RWPE1 (cell line): ENCODE data around the gene LRIG1.

ENCODE experiments used
- CTCF ChIA-PET: fragments of 350-600 bp; sonication (Branson Sonifier 250); formaldehyde crosslinking; extraction: SDS; loops from one replicate; lab custom pipeline; 2021; lab: Yijun Ruan, JAX
- POLR2A ChIA-PET: fragments of 400-600 bp; formaldehyde crosslinking; extraction: SDS; loops from one replicate; lab custom pipeline; 2020; ENCODE audit warnings: antibody characterized with exemption; ENCODE audit not compliant: low non-redundant PET; lab: Yijun Ruan, JAX
- DNase-seq: peaks from one replicate; pipeline ENCODE4 v3.0.0; 2012; ENCODE audit warnings: low spot score
- H3K27ac ChIP-seq: fragments of 450-650 bp; 2 replicates; pipeline ENCODE4 v1.5.1; 2017
- TF ChIP-seq, protein P1 (sequence below): fragments of 450-650 bp; conservative IDR thresholded peaks from 2 replicates; pipeline ENCODE4 v1.5.1; 2017; ENCODE audit warnings: low read depth, mild to moderate bottlenecking

The LRIG1 gene

DNA sequence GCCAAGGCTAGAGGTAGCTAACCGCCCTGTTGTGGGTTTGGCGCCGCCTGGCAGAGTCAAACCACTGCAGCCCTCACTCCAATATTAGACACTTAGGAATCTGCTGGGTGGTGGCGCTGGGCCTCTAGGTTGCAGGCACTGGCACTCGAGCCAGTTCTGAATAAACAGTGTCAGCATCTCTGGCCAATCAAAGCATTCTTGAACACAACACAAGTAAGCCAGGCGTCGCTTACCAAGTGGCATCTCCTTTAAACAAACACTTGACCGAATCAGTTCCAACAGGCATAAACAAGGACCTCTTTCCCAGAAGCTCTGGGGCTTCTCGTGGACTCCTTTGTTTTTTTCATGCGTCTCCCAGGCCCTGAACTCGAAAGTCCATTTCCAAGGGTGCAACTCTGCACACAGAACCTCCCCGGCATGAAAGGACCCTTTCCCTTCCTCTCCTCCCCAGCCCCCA is 82.3 kb downstream of the LRIG1 start:
- H3K27ac ChIP-seq, result no peak overlapping the region; the same call in 1 of the 2 replicates
- DNase-seq, result no peak
- ChIA-PET CTCF (no interaction called here), POLR2A (no interaction called here)
- TF ChIP-seq, protein P1, sequence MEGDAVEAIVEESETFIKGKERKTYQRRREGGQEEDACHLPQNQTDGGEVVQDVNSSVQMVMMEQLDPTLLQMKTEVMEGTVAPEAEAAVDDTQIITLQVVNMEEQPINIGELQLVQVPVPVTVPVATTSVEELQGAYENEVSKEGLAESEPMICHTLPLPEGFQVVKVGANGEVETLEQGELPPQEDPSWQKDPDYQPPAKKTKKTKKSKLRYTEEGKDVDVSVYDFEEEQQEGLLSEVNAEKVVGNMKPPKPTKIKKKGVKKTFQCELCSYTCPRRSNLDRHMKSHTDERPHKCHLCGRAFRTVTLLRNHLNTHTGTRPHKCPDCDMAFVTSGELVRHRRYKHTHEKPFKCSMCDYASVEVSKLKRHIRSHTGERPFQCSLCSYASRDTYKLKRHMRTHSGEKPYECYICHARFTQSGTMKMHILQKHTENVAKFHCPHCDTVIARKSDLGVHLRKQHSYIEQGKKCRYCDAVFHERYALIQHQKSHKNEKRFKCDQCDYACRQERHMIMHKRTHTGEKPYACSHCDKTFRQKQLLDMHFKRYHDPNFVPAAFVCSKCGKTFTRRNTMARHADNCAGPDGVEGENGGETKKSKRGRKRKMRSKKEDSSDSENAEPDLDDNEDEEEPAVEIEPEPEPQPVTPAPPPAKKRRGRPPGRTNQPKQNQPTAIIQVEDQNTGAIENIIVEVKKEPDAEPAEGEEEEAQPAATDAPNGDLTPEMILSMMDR, result no peak

DNA sequence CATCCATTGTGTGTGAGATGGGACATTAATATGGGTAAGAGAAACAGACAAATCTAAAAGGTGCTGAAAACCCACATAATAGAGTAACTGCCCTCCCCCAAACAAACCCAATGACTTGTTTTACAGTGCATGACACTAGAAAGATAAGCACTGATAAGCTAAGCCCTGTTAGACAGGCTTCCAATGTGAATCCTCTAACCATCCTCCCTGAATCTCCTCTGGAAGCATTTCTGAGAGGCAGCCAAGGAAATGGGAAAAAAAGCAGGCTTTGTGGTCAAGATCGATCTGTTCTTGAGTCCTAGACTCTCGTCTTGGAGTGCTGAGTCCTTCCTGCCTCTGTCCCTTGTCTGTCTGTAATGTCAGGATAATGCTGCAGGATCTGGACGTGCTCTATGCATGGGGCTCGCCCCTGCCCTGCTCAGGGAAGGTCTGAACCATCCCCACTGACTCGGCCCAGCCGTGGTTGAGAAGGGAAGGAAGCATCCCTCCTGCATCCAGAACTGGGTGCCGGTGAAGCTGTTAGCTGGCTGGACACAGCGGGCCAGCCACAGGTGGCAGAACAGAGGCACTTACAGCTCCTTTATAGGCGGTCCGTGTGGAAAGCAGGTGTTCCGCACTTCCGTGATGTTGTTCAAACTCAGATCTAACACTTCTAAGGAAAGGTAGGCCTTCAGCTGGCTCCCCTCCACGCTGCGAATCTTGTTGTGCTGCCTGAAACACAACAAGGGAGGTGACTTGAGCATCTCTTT is 84.1 kb downstream of the LRIG1 start:
- POLR2A ChIA-PET, result no interaction called here
- TF ChIP-seq, protein P1, result no peak
- CTCF ChIA-PET, result interaction anchor here (1.1 kb wide), 1 partner anchor 9 kb away, joined by 4 read pairs; no protein-coding TSS in a partner anchor
- no peak overlapping the region for H3K27ac ChIP-seq
- no peak for DNase-seq

DNA sequence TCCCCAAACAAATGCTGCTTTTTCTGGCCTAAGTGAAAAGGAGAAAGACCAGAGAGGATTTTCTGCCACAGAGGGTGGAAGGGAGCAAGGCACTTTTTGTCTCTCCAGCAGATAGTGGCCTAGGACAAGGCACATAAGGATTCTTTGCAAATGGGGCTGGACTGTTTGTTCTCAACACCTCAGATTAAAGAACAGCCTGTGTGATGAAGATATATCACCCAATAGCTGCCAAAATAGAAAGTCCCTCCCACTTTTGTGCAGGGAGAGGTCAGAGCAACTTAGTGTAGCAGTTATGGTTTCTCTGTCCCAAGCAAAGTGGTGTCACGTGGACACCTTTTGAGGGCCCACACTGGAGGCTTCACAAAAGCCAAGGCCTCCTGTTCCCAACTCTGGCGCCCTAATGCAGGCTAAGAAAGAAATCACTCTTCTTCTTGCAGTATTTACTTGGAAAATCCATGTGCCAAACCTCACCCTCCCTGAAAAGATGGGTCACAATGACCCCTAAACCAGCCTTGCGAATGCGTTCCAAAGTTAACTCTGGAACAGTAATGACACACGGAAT is 84.9 kb downstream of the LRIG1 start:
- ChIA-PET POLR2A (no interaction called here), CTCF (no interaction called here)
- H3K27ac ChIP-seq, result no peak overlapping the region
- no peak for DNase-seq
- TF ChIP-seq, protein P1, result no peak

DNA sequence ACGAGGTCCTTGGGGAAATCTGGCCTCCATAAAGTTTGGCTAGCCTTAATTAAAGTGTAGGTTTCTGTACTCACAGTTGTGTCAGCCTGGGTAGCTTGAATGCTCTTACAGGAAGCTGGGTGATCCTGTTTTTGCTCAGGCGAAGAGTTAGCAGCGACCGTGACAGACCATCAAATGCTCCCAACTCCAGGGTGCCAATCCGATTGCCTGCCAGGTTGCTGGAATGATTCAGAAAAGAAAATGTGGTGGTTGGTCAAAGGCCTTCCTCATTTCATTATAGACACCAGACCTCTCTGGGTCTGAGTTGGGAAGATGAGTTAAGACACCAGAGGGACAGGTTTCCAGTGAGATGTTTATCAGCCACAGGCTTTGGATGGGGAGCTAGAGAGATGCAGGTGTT is 86.0 kb downstream of the LRIG1 start:
- no peak for DNase-seq
- CTCF ChIA-PET, result no interaction called here
- TF ChIP-seq, protein P1, result no peak
- no peak overlapping the region for H3K27ac ChIP-seq
- POLR2A ChIA-PET, result no interaction called here

DNA sequence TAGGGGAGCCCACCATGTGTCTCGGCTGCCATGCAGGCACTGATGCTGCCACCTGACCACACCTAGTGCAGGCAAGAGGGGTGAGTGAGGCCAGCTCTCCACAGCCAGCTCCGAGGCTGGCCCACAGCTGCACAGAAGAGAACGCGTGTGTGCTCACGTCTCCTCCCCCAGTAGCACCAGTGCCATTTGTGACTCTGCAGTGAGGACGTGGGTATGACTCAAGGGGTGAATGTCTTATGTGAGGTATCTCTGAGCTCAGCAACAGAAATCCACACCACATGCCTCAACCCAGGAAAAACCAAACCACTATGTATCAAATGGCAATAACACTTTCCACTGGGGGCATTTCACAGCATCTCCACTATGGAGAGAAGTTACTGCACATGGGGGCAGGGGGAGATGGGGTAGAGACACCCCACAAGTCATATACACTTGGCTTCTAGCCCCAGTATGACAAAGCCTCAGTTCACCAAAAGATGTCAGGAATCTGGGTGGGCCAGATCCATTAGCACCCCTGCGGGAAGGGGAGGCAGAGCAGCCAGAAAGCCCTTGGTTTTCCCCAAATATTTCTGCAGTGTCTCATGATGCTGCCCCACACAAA is 87.6 kb downstream of the LRIG1 start:
- POLR2A ChIA-PET, result no interaction called here
- CTCF ChIA-PET, result no interaction called here

More for the DNA sequence above, 87.6 kb downstream of the LRIG1 start:
- no peak for DNase-seq
- H3K27ac ChIP-seq, result peak overlapping the region; percentile 3; the same call in 1 of the 2 replicates
- TF ChIP-seq, protein P1, result no peak
